SH-SY5Y (cell line): ENCODE data around the gene FRMD4A.

Source experiments
- GATA2 ChIP-seq: IDR thresholded peaks from 2 replicates; pipeline ENCODE4 v1.6.1; 2011; ENCODE audit warnings: mild to moderate bottlenecking, low read depth, low read length
- GATA3 ChIP-seq: IDR thresholded peaks from 2 replicates; pipeline ENCODE4 v1.6.1; 2011; ENCODE audit warnings: low read depth, mild to moderate bottlenecking, low read length, moderate library complexity

Gene FRMD4A

GRCh38 chr10:14050598-14050997 is 280.1 kb downstream of the FRMD4A start:
- TF ChIP-seq GATA2 (no peak), GATA3 (no peak)

GRCh38 chr10:14048930-14049613 is 281.7 kb downstream of the FRMD4A start:
- TF ChIP-seq GATA3: no peak
- TF ChIP-seq GATA2: no peak

- TF ChIP-seq GATA3 (no peak), GATA2 (peak; percentile 24; the same call in 1 of the 2 replicates)
Observed at GRCh38 chr10:14047431-14047830, 283.3 kb downstream of the FRMD4A start.

GRCh38 chr10:14040787-14041631 is 289.7 kb downstream of the FRMD4A start:
- no peak for TF ChIP-seq GATA3
- TF ChIP-seq GATA2: no peak

- TF ChIP-seq GATA2: no peak
- TF ChIP-seq GATA3: no peak
Observed at GRCh38 chr10:14039968-14040668, 290.6 kb downstream of the FRMD4A start.

- TF ChIP-seq GATA2: no peak
- TF ChIP-seq GATA3: no peak
Observed at GRCh38 chr10:14036233-14036632, 294.5 kb downstream of the FRMD4A start.

GRCh38 chr10:14035506-14035905 is 295.2 kb downstream of the FRMD4A start:
- TF ChIP-seq GATA2: peak; percentile 57
- peak; percentile 49 for TF ChIP-seq GATA3

- TF ChIP-seq GATA3: no peak
- TF ChIP-seq GATA2: no peak
Observed at GRCh38 chr10:14032406-14032998, 298.2 kb downstream of the FRMD4A start.

GRCh38 chr10:14026325-14026724 is 304.4 kb downstream of the FRMD4A start:
- TF ChIP-seq GATA2: no peak
- no peak for TF ChIP-seq GATA3

GRCh38 chr10:14025283-14026189 is 305.2 kb downstream of the FRMD4A start:
- TF ChIP-seq GATA3 (no peak), GATA2 (no peak)

- TF ChIP-seq GATA3 (no peak), GATA2 (no peak)
Observed at GRCh38 chr10:14024329-14025202, 306.2 kb downstream of the FRMD4A start.

GRCh38 chr10:14023673-14024328 is 306.9 kb downstream of the FRMD4A start:
- TF ChIP-seq GATA2 (no peak), GATA3 (no peak)
